HepG2 (cell line): ENCODE data around the gene EIF2AK2. TPM values are rescaled to one million over a fixed set of nuclear protein-coding genes. Genes with fewer than 3 reads are reported as not detected.

Experiments used
- BRD4 ChIP-seq: sonication (generic); formaldehyde crosslinking; IDR thresholded peaks from 2 replicates; pipeline ENCODE4 v1.4.0; 2020; ENCODE audit warnings: missing genetic modification reagents
- CREM ChIP-seq, 2 experiments: sonication (generic) in 1 of 2; formaldehyde crosslinking in 1 of 2; IDR thresholded peaks; 2 replicates each; pipeline versions ENCODE4 v1.4.0 to v1.6.1; 2016 to 2020; ENCODE audit warnings: antibody characterized with exemption in 1 of 2, mild to moderate bottlenecking in 1 of 2, missing genetic modification reagents in 1 of 2
- KLF11 ChIP-seq: IDR thresholded peaks from 2 replicates; pipeline ENCODE4 v1.6.1; 2016; ENCODE audit warnings: missing compliant biosample characterization
- NCOR1 ChIP-seq: fragments of 200-600 bp; sonication (generic); IDR thresholded peaks from 2 replicates; pipeline ENCODE4 v1.7.0; 2017; ENCODE audit warnings: antibody characterized with exemption, low read length, borderline replicate concordance
- NFKB2 ChIP-seq: sonication (generic); formaldehyde crosslinking; IDR thresholded peaks from 2 replicates; pipeline ENCODE4 v1.4.0; 2020; ENCODE audit warnings: missing genetic modification reagents, borderline replicate concordance
- PCBP2 ChIP-seq: fragments of 200-400 bp; formaldehyde crosslinking; optimal IDR thresholded peaks from 2 replicates; pipeline ENCODE3; 2018; ENCODE audit warnings: low read length, low read depth; ENCODE audit not compliant: poor library complexity, severe bottlenecking
- PTBP1 ChIP-seq: fragments of 200-400 bp; formaldehyde crosslinking; IDR thresholded peaks from 2 replicates; pipeline ENCODE4 v1.6.1; 2018; ENCODE audit warnings: low read length, low read depth; ENCODE audit not compliant: poor library complexity, severe bottlenecking
- RELA ChIP-seq: sonication (generic); formaldehyde crosslinking; IDR thresholded peaks from 2 replicates; pipeline ENCODE4 v1.4.0; 2020; ENCODE audit warnings: missing genetic modification reagents
- SMYD3 ChIP-seq: sonication (generic); formaldehyde crosslinking; IDR thresholded peaks from 2 replicates; pipeline ENCODE4 v1.8.1; 2023; ENCODE audit warnings: mild to moderate bottlenecking, missing genetic modification reagents
- TFDP2 ChIP-seq: sonication (generic); formaldehyde crosslinking; IDR thresholded peaks from 2 replicates; pipeline ENCODE4 v1.4.0; 2020; ENCODE audit warnings: missing genetic modification reagents
- U2AF1 ChIP-seq: fragments of 200-400 bp; formaldehyde crosslinking; optimal IDR thresholded peaks from 2 replicates; pipeline ENCODE3; 2017; ENCODE audit warnings: mild to moderate bottlenecking, low read depth, low read length
- ZMYM4 ChIP-seq: sonication (generic); formaldehyde crosslinking; IDR thresholded peaks from 2 replicates; pipeline ENCODE4 v1.8.1; 2023; ENCODE audit warnings: mild to moderate bottlenecking, missing genetic modification reagents
- ZNF430 ChIP-seq: sonication (generic); formaldehyde crosslinking; IDR thresholded peaks from 2 replicates; pipeline ENCODE4 v1.9.0; 2021; ENCODE audit warnings: mild to moderate bottlenecking, missing genetic modification reagents
- ZNF609 ChIP-seq: sonication (generic); formaldehyde crosslinking; IDR thresholded peaks from 2 replicates; pipeline ENCODE4 v1.4.0; 2020; ENCODE audit warnings: mild to moderate bottlenecking, missing genetic modification reagents, borderline replicate concordance
- ZNF652 ChIP-seq: IDR thresholded peaks from 2 replicates; pipeline ENCODE4 v1.6.1; 2016; ENCODE audit warnings: low read depth, borderline replicate concordance
- ZNF704 ChIP-seq: sonication (generic); formaldehyde crosslinking; IDR thresholded peaks from 2 replicates; pipeline ENCODE4 v1.8.1; 2023; ENCODE audit warnings: mild to moderate bottlenecking, inconsistent platforms, moderate library complexity, missing genetic modification reagents, borderline replicate concordance
- ZNF784 ChIP-seq: sonication (generic); formaldehyde crosslinking; IDR thresholded peaks from 2 replicates; pipeline ENCODE4 v1.5.1; 2020; ENCODE audit warnings: missing genetic modification reagents, mild to moderate bottlenecking, borderline replicate concordance
- polyA plus RNA-seq, 8 experiments: library from polyadenylated mRNA; depleted of rRNA in 3 of 8; stranded (reverse) in 7 of 8; unstranded in 1 of 8; fragments of >200 nt; fragmentation: Illumina TruSeq in 4 of 8; extraction: Trizol in 4 of 8; gene quantifications; 2 replicates each; pipeline versions ENCODE4 v1.2.1 to v1.2.3, GENCODE V29; 2011 to 2016; ENCODE audit warnings: low read depth in 4 of 8, missing spikeins in 1 of 8, mixed read lengths in 1 of 8; ENCODE audit not compliant: insufficient read depth in 1 of 8
- total RNA-seq, 5 experiments: library from RNA; depleted of rRNA; stranded (reverse); fragments of >200 nt; fragmentation: Illumina TruSeq; extraction: Trizol; gene quantifications; 2 replicates each; pipeline ENCODE4 v1.2.3, GENCODE V29; 2016; ENCODE audit warnings: low read depth in 1 of 5

EIF2AK2 gene
- total and polyA plus RNA-seq, 2 of the 13 experiments (the other 11 are each of a cell fraction or from before 2014, with no cell fraction given): 10.2 to 26.1 TPM

- peak; percentile 63 for TF ChIP-seq U2AF1
- no peak for TF ChIP-seq NCOR1
- 0 out of 2 replicates have a peak, but pooled peaks have one; percentile 32 for TF ChIP-seq KLF11 (CRISPR knock-in tag)
- peak; percentile 47; the same call in 1 of the 2 replicates for TF ChIP-seq TFDP2 (CRISPR knock-in tag)
- TF ChIP-seq ZMYM4 (CRISPR knock-in tag): peak; percentile 95
- TF ChIP-seq BRD4 (CRISPR knock-in tag): peak; percentile 90
- TF ChIP-seq PTBP1: peak; percentile 29
- TF ChIP-seq PCBP2: no peak
- 0 out of 2 replicates have a peak, but pooled peaks have one; percentile 26 for TF ChIP-seq RELA (CRISPR knock-in tag)
- no peak for TF ChIP-seq ZNF609 (CRISPR knock-in tag)
- peak; percentile 95 for TF ChIP-seq SMYD3
- TF ChIP-seq ZNF784: peak; percentile 82
- no peak for TF ChIP-seq CREM (IDR thresholded peaks at IDR 0.05)
- no peak for TF ChIP-seq CREM (CRISPR knock-in tag; IDR thresholded peaks at IDR 0.05)
- TF ChIP-seq NFKB2 (CRISPR knock-in tag): peak; percentile 81; the same call in 1 of the 2 replicates
- TF ChIP-seq ZNF704: peak; percentile 98
- TF ChIP-seq ZNF430: peak; percentile 97
- no peak for TF ChIP-seq ZNF652 (CRISPR knock-in tag)
Observed at GRCh38 chr2:37196320-37197195, 39.8 kb upstream of the EIF2AK2 start, which contains the start of gene CEBPZOS (continued).
